Right lobe of liver (tissue), 4 donors: ENCODE data around the gene ATE1.

Experiments
- POLR2A ChIP-seq: fragments of 450-650 bp; IDR thresholded peaks from one replicate; pipeline ENCODE4 v1.6.1; 2017; ENCODE audit warnings: antibody characterized with exemption, mild to moderate bottlenecking
- TF ChIP-seq, protein P1 (sequence below), 4 donors: fragments of 200-600 bp in 3 of 4; fragments of 450-650 bp in 1 of 4; IDR thresholded peaks; one replicate each; pipeline versions ENCODE4 v1.5.1 to v1.8.0; 2016 to 2022; ENCODE audit warnings: antibody characterized with exemption in 4 of 4, mild to moderate bottlenecking in 2 of 4
- donor health status: DM: no; HTN: no; CAD: no.
- donor health status: DM: no; HTN: no; CAD: no.
- donor health status: DM: no; HTN: yes; CAD: no.

DNA sequence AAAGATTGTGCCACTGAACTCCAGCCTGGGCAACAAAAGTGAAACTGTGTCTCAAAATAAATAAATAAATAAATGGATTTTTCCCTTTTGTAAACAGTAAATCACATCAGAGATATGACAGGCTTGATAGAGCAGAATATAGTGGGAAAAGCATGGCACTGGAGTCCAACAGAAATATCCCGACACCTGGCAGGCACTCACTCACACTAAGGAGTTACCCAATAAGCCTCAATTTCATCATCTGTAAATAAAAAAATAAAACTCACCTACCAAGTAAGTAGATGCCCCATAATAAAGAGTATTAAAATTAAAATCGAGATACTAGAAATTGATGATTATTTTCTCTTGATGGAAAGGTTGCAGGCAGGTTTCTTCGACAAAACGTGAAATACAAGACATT is 1.7 kb downstream of the ATE1 start:
- no peak for TF ChIP-seq POLR2A
- TF ChIP-seq, protein P1, sequence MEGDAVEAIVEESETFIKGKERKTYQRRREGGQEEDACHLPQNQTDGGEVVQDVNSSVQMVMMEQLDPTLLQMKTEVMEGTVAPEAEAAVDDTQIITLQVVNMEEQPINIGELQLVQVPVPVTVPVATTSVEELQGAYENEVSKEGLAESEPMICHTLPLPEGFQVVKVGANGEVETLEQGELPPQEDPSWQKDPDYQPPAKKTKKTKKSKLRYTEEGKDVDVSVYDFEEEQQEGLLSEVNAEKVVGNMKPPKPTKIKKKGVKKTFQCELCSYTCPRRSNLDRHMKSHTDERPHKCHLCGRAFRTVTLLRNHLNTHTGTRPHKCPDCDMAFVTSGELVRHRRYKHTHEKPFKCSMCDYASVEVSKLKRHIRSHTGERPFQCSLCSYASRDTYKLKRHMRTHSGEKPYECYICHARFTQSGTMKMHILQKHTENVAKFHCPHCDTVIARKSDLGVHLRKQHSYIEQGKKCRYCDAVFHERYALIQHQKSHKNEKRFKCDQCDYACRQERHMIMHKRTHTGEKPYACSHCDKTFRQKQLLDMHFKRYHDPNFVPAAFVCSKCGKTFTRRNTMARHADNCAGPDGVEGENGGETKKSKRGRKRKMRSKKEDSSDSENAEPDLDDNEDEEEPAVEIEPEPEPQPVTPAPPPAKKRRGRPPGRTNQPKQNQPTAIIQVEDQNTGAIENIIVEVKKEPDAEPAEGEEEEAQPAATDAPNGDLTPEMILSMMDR (IDR thresholded peaks at IDR 0.05) = no peak
